Body of pancreas (tissue), 4 donors: ENCODE results near the gene BTN3A1.

Experiments
- CTCF ChIP-seq, 7 experiments: fragments of 450-650 bp in 4 of 7; fragments of 200-600 bp in 3 of 7; sonication (generic) in 3 of 7; IDR thresholded peaks; one replicate each; pipeline ENCODE4 v1.5.1; 2016 to 2019; ENCODE audit warnings: antibody characterized with exemption in 7 of 7
- POLR2A ChIP-seq, 3 donors: fragments of 450-650 bp; IDR thresholded peaks; one replicate each; pipeline ENCODE4 v1.6.1; 2016; ENCODE audit warnings: antibody characterized with exemption in 3 of 3, mild to moderate bottlenecking in 2 of 3

DNA sequence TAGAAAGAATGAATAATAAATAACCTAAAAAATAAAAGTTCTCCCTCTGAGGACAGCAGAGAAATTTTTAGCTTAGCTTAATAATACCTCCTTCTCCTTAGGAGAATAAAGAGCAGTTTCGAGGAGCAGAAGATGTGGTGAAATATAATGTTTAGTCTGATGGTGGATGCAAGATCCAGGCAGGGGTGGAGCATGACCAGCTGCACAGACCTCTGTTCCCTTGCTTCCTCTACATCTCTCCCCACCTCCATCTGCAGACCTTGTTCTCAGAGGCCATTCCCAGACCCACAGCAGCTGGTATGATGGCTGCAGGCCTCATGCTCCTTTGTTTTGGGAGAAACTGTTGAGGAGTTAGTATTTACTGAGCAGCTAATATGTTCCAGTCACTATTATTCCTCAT is 35.6 kb upstream of the BTN3A1 start:
- no peak for TF ChIP-seq POLR2A (IDR thresholded peaks at IDR 0.05)
- no peak for TF ChIP-seq CTCF (IDR thresholded peaks at IDR 0.05)
